ENCODE results near the gene PXN. TPM values are rescaled to one million over a fixed set of nuclear protein-coding genes. Genes with fewer than 3 reads are reported as not detected.

The PXN gene
- total RNA-seq, 2 experiments from 2014 or later: 229 to 230 TPM

DNA sequence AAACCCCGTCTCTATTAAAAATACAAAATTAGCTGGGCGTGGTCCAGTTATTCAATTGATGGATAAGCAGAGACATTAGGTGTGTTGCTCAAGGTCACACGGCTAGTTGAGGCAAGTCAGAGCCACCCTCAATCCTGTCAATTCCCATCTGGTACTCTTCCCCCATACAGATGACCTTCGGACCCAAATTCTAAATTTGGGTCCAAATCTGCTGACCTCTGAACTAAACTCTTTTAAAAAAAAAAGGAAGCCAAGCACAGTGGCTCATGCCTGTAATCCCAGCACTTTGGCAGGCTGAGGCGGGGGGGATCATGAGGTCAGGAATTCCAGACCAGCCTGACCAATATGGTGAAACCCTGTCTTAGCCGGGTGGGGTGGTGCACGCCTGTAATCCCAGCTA is 94.9 kb downstream of the PXN start:
- CTCF ChIA-PET: interaction anchor here (0.6 to 1.3 kb wide), 2 partner anchors 12 to 25 kb away, joined by 3 read pairs; no protein-coding TSS in a partner anchor
- H3K27ac ChIP-seq (ENCODE audit: low read depth in 1 of 2, low read length in 2 of 2): no peak overlapping the region
- H3K9me3 ChIP-seq (ENCODE audit: control insufficient read depth in 1 of 2, insufficient read depth in 1 of 2, low read length in 2 of 2): no peaks in the 10 kb centered on the region
- ATAC-seq (ENCODE audit: poor library complexity) (no peak), DNase-seq (no peak)
- no peaks in the 10 kb centered on the region for H3K4me1 ChIP-seq (ENCODE audit: insufficient read depth, low read length)
- Mint-ChIP-seq H3K4me1 (ENCODE audit: low read depth) (no peaks in the 10 kb centered on the region), H3K4me3 (no peak overlapping the region), H3K36me3 (ENCODE audit: low read depth) (peaks cover 83% of the 10 kb centered on the region), H3K27ac (no peak overlapping the region), H3K27me3 (no peaks in the 10 kb centered on the region), H3K9me3 (no peaks in the 10 kb centered on the region)
- intact Hi-C loops (cut with DNase I, micrococcal nuclease): no loop called here
- peaks cover 78% of the 10 kb centered on the region for H3K36me3 ChIP-seq (ENCODE audit: insufficient read depth, low read length)
- no peak overlapping the region for H3K4me3 ChIP-seq (ENCODE audit: low read length)
- H3K27me3 ChIP-seq (ENCODE audit: control insufficient read depth in 1 of 2, insufficient read depth in 2 of 2, low read length in 2 of 2): no peaks in the 10 kb centered on the region
- TF ChIP-seq, protein P1, sequence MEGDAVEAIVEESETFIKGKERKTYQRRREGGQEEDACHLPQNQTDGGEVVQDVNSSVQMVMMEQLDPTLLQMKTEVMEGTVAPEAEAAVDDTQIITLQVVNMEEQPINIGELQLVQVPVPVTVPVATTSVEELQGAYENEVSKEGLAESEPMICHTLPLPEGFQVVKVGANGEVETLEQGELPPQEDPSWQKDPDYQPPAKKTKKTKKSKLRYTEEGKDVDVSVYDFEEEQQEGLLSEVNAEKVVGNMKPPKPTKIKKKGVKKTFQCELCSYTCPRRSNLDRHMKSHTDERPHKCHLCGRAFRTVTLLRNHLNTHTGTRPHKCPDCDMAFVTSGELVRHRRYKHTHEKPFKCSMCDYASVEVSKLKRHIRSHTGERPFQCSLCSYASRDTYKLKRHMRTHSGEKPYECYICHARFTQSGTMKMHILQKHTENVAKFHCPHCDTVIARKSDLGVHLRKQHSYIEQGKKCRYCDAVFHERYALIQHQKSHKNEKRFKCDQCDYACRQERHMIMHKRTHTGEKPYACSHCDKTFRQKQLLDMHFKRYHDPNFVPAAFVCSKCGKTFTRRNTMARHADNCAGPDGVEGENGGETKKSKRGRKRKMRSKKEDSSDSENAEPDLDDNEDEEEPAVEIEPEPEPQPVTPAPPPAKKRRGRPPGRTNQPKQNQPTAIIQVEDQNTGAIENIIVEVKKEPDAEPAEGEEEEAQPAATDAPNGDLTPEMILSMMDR (IDR thresholded peaks at IDR 0.05): no peak
- POLR2A ChIA-PET: no interaction called here

DNA sequence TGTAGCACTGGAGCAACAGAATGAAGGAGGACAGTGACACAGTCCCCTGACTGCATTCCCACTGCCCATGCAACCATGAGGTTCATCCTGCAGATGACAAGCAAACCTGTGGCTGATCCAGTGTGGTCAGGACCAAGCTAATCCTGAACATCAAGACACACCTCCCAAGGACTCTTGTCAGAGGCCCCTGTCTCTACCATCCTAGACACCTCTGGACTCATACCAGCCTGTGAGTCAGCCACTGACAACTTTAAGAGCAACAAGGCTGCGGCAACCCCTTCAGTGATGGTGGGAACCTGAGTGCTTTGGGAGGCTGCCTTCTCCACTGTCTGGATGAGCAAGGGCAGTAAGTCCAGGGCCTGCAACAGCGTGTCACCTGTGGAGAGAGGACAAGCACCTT is 95.6 kb downstream of the PXN start:
- no peaks in the 10 kb centered on the region for H3K27me3 ChIP-seq (ENCODE audit: control insufficient read depth in 1 of 2, insufficient read depth in 2 of 2, low read length in 2 of 2)
- no peaks in the 10 kb centered on the region for H3K9me3 ChIP-seq (ENCODE audit: control insufficient read depth in 1 of 2, insufficient read depth in 1 of 2, low read length in 2 of 2)
- TF ChIP-seq, protein P1 (IDR thresholded peaks at IDR 0.05): no peak
- H3K36me3 ChIP-seq (ENCODE audit: insufficient read depth, low read length): peaks cover 73% of the 10 kb centered on the region
- H3K27ac ChIP-seq (ENCODE audit: low read depth in 1 of 2, low read length in 2 of 2): no peak overlapping the region
- H3K9me3 Mint-ChIP-seq: no peaks in the 10 kb centered on the region
- ChIA-PET CTCF (interaction anchor here (1.3 kb wide), 1 partner anchor 26 kb away, joined by 3 read pairs; no protein-coding TSS in a partner anchor), POLR2A (no interaction called here)
- no peak overlapping the region for H3K4me3 ChIP-seq (ENCODE audit: low read length)
- ATAC-seq (ENCODE audit: poor library complexity) (no peak), DNase-seq (no peak)
- peaks cover 80% of the 10 kb centered on the region for H3K36me3 Mint-ChIP-seq (ENCODE audit: low read depth)
- H3K27ac Mint-ChIP-seq: no peak overlapping the region
- no peak overlapping the region for H3K4me3 Mint-ChIP-seq
- H3K4me1 ChIP-seq (ENCODE audit: insufficient read depth, low read length): no peaks in the 10 kb centered on the region
- intact Hi-C loops (cut with DNase I, micrococcal nuclease): no loop called here
- H3K27me3 Mint-ChIP-seq: no peaks in the 10 kb centered on the region
- no peaks in the 10 kb centered on the region for H3K4me1 Mint-ChIP-seq (ENCODE audit: low read depth)

DNA sequence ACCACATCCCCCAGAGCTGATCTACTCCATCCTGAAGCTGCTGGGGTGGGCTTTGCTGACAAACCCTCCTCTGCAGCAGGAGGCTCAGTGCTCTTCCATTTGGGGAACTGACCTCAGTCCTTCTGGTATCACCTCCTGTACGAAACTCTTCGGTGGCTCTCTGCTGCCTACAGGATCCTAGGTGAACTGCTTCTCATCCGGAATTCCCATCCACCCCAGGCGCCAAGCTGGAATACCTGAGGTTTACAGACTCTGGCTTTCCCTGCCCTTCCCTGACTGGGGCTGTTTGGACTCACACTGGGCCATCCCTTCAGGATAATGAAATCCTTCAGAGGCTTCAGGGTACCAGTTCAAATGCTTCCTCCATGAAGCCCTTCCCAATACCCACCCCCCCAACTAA is 97.2 kb downstream of the PXN start:
- no peak for ATAC-seq (ENCODE audit: poor library complexity)
- no peak overlapping the region for H3K4me3 Mint-ChIP-seq
- H3K9me3 Mint-ChIP-seq: no peaks in the 10 kb centered on the region
- Histone ChIP-seq H3K27me3 (ENCODE audit: control insufficient read depth in 1 of 2, insufficient read depth in 2 of 2, low read length in 2 of 2) (no peaks in the 10 kb centered on the region), H3K36me3 (ENCODE audit: insufficient read depth, low read length) (peaks cover 71% of the 10 kb centered on the region), H3K27ac (ENCODE audit: low read depth in 1 of 2, low read length in 2 of 2) (no peak overlapping the region), H3K9me3 (ENCODE audit: control insufficient read depth in 1 of 2, insufficient read depth in 1 of 2, low read length in 2 of 2) (no peaks in the 10 kb centered on the region), H3K4me3 (ENCODE audit: low read length) (no peak overlapping the region), H3K4me1 (ENCODE audit: insufficient read depth, low read length) (no peaks in the 10 kb centered on the region)
- DNase-seq: no peak
- no peaks in the 10 kb centered on the region for H3K4me1 Mint-ChIP-seq (ENCODE audit: low read depth)
- peaks cover 78% of the 10 kb centered on the region for H3K36me3 Mint-ChIP-seq (ENCODE audit: low read depth)
- ChIA-PET POLR2A (interaction anchor here (1.8 kb wide), 1 partner anchor 33 kb away, joined by 6 read pairs; the partner anchor contains the start of gene RPLP0), CTCF (interaction anchor here (0.6 to 0.8 kb wide), 2 partner anchors 36 to 93 kb away, joined by 3 read pairs; no protein-coding TSS in a partner anchor)
- intact Hi-C loops (cut with DNase I, micrococcal nuclease): no loop called here
- no peak overlapping the region for H3K27ac Mint-ChIP-seq
- TF ChIP-seq, protein P1 (IDR thresholded peaks at IDR 0.05): no peak
- no peaks in the 10 kb centered on the region for H3K27me3 Mint-ChIP-seq
